HG03135 (cell line): ENCODE results near the gene MT1H.
"Not testable (repeated sequence)": the region's sequence is repeated elsewhere in the genome, so short reads cannot be mapped to it uniquely, and the experiment has no call there.

Experiments
- ATAC-seq: cut with Tn5 transposase; IDR thresholded peaks from one replicate; pipeline ENCODE4 v1.9.1; 2021; ENCODE audit warnings: mild to moderate bottlenecking, moderate library complexity; ENCODE audit not compliant: unreplicated experiment

MT1H gene

DNA sequence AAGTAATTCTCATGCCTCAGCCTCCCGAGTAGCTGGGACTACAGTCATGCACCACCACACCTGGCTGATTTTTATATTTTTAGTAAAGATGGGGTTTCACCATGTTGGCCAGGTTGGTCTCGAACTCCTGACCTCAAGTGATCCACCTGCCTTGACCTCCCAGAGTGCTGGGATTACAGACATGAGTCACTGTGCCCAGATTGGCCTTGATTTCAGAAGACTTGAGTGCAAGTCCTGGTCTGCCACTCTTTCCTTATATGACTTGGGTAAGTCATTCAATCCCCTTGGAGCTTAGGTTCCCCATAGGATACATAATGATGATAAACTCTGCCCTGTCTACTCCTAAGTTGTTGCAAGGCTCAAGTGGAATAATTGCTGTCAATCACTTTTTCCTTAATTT, 47.9 kb downstream of the MT1H start:
- ATAC-seq, result not testable (repeated sequence)
